Thoracic aorta (tissue), 2 donors: Measurements from ENCODE around the gene RPTOR. TPM values are rescaled to one million over a fixed set of nuclear protein-coding genes. Genes with fewer than 3 reads are reported as not detected.

Source experiments
- ATAC-seq: fragments of 150-250 bp; one replicate; pipeline ENCODE4 v1.8.0; 2017; ENCODE audit warnings: low read depth; ENCODE audit not compliant: insufficient number of reproducible peaks, low FRiP score
- DNase-seq: peaks from one replicate; pipeline ENCODE4 v3.0.0-alpha.2; 2020; ENCODE audit warnings: low spot score
- H3K27ac ChIP-seq, 2 donors: fragments of 200-600 bp; sonication (generic); 1 replicate in 1 of 2; 2 replicates in 1 of 2; pipeline ENCODE4 v1.5.1; 2016; ENCODE audit warnings: mild to moderate bottlenecking in 2 of 2, moderate library complexity in 2 of 2
- H3K27me3 ChIP-seq: fragments of 200-600 bp; sonication (generic); replicated peaks from 2 replicates; pipeline ENCODE4 v1.6.0; 2016; ENCODE audit warnings: mild to moderate bottlenecking; ENCODE audit not compliant: insufficient read depth
- H3K36me3 ChIP-seq: fragments of 200-600 bp; sonication (generic); one replicate; pipeline ENCODE4 v1.5.1; 2016
- H3K4me1 ChIP-seq, 2 donors: fragments of 200-600 bp; sonication (generic); 1 replicate in 1 of 2; 2 replicates in 1 of 2; pipeline versions ENCODE4 v1.5.1 to v1.6.0; 2016; ENCODE audit warnings: low read depth in 2 of 2, mild to moderate bottlenecking in 1 of 2; ENCODE audit not compliant: control insufficient read depth in 1 of 2
- H3K4me3 ChIP-seq: fragments of 200-600 bp; sonication (generic); 2 replicates; pipeline ENCODE4 v1.5.1; 2016; ENCODE audit warnings: mild to moderate bottlenecking
- H3K9me3 ChIP-seq: fragments of 200-600 bp; sonication (generic); 2 replicates; pipeline ENCODE4 v1.5.1; 2016
- CTCF ChIP-seq: fragments of 200-600 bp; sonication (generic); IDR thresholded peaks from one replicate; pipeline ENCODE4 v1.5.1; 2019; ENCODE audit warnings: antibody characterized with exemption
- total RNA-seq, 2 donors: library from RNA; depleted of rRNA; stranded (reverse); fragments of >200 nt; gene quantifications; one replicate each; pipeline versions ENCODE4 v1.1.0 to v1.2.3, GENCODE V29; 2016

The RPTOR gene
- total RNA-seq, 2 donors from 2014 or later: 42.0 to 47.4 TPM

GRCh38 chr17:80882926-80883685 lies 338.5 kb downstream of the RPTOR start:
- DNase-seq (no peak), ATAC-seq (no peak)
- Histone ChIP-seq H3K27me3 (no peaks in the 10 kb centered on the region), H3K4me1 (no peaks in the 10 kb centered on the region), H3K36me3 (peaks cover 18% of the 10 kb centered on the region), H3K4me3 (no peak overlapping the region), H3K27ac (no peak overlapping the region), H3K9me3 (no peaks in the 10 kb centered on the region)
- no peak for TF ChIP-seq CTCF

- Histone ChIP-seq H3K27me3 (no peaks in the 10 kb centered on the region), H3K36me3 (peaks cover 18% of the 10 kb centered on the region), H3K4me3 (no peak overlapping the region), H3K9me3 (no peaks in the 10 kb centered on the region), H3K27ac (no peak overlapping the region), H3K4me1 (no peaks in the 10 kb centered on the region)
- DNase-seq (no peak), ATAC-seq (no peak)
- no peak for TF ChIP-seq CTCF
Measured at GRCh38 chr17:80883831-80884735, 339.4 kb downstream of the RPTOR start.

GRCh38 chr17:80884811-80885210 lies 340.2 kb downstream of the RPTOR start:
- DNase-seq (no peak), ATAC-seq (no peak)
- no peak overlapping the region for H3K4me3 ChIP-seq
- no peak for TF ChIP-seq CTCF
- H3K36me3 ChIP-seq: peaks cover 18% of the 10 kb centered on the region
- H3K9me3 ChIP-seq: no peaks in the 10 kb centered on the region
- H3K4me1 ChIP-seq: no peaks in the 10 kb centered on the region
- H3K27me3 ChIP-seq: no peaks in the 10 kb centered on the region
- no peak overlapping the region for H3K27ac ChIP-seq

GRCh38 chr17:80885947-80886582 lies 341.4 kb downstream of the RPTOR start:
- DNase-seq (no peak), ATAC-seq (no peak)
- Histone ChIP-seq H3K4me3 (no peak overlapping the region), H3K4me1 (peaks cover 5 to 6% of the 10 kb centered on the region in 2 donors), H3K9me3 (no peaks in the 10 kb centered on the region), H3K27ac (no peak overlapping the region), H3K27me3 (no peaks in the 10 kb centered on the region), H3K36me3 (peaks cover 13% of the 10 kb centered on the region)
- no peak for TF ChIP-seq CTCF
